ENCODE measurements around the gene SYNGR4.

The SYNGR4 gene

DNA sequence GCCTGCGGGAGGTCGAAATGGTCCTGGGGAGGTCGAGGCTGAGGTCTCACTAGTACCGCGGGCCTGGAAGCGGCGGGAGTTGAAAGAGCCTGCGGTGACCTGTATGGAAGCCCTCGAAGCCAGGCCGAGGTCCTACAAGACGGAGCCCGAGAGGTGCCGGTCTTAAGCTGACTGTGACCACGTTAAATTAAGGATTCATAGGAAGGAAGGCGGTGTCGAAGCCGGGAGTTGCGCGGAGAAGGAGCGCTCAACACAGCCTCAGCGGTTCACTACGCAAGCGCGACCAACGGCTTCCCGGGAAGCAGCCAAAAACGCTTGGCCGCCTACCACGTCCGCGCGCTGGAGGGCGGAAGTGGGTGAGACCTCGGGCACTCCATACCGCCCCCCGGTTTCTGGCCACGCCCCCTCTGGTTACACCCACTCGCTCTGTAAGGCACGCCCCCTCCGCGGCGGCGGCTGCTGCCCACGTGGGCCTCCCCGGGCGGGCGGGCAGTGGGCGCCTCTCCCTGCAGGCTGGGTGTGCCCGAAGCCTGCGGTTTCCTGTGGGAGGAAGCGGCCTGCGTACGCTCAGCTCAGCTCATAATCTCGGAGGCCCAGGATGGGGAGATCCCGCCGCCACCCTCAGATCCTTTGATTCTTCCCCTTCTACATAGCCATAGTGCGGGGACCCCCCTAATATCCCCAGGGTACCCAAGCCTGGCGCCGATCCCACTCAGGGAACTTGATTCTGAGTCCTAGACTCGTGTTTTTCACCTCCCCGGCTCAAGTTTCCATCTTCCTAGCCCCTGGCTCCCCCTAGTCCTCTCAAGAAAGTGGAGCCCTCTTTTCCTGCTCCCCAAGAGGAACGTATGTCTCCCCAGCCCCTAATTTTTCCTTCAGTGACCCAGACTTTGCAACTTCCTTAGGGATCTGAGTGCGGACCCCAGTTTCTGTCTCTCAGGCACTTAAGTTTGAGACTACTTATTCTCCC lies 42.3 kb upstream of the SYNGR4 start:
- CTCF ChIA-PET: no interaction called here
- no peak for TF ChIP-seq CTCF (conservative IDR thresholded peaks at IDR 0.05; ENCODE audit: low read depth)
- POLR2A ChIA-PET (ENCODE audit: low non-redundant PET): interaction anchor here (0.5 to 1.4 kb wide), 5 partner anchors 11 to 1428 kb away, joined by 3 to 13 read pairs (median 3); no protein-coding TSS in a partner anchor
- peak overlapping the region; percentile 99 for H3K27ac ChIP-seq
- DNase-seq (ENCODE audit: low spot score): peak; percentile 97

GRCh38 chr19:48325265-48325910 lies 38.8 kb upstream of the SYNGR4 start, which contains the start of gene EMP3:
Gene EMP3, plus strand, starts transcription at chr19:48325552. Its CDS starts 1,293 bp downstream, at chr19:48326845.
- H3K27ac ChIP-seq: peak within 1 kb of the TSS; percentile 98
- DNase-seq (ENCODE audit: low spot score): peak; percentile 62
- TF ChIP-seq CTCF (conservative IDR thresholded peaks at IDR 0.05; ENCODE audit: low read depth): no peak
- CTCF ChIA-PET: interaction anchor here (0.7 kb wide), 1 partner anchor 40 kb away, joined by 3 read pairs; no protein-coding TSS in a partner anchor
- POLR2A ChIA-PET (ENCODE audit: low non-redundant PET): no interaction called here

- ChIA-PET POLR2A (ENCODE audit: low non-redundant PET) (no interaction called here), CTCF (no interaction called here)
- H3K27ac ChIP-seq: peak overlapping the region; percentile 67
- TF ChIP-seq CTCF (conservative IDR thresholded peaks at IDR 0.05; ENCODE audit: low read depth): no peak
- DNase-seq (ENCODE audit: low spot score): peak; percentile 51
Observed at GRCh38 chr19:48329167-48329891, 34.8 kb upstream of the SYNGR4 start.

- no peak for TF ChIP-seq CTCF (conservative IDR thresholded peaks at IDR 0.05; ENCODE audit: low read depth)
- H3K27ac ChIP-seq: peak overlapping the region; percentile 97
- POLR2A ChIA-PET (ENCODE audit: low non-redundant PET): no interaction called here
Observed at GRCh38 chr19:48330012-48330681, 34.0 kb upstream of the SYNGR4 start.

GRCh38 chr19:48332351-48332661 lies 31.9 kb upstream of the SYNGR4 start:
- DNase-seq (ENCODE audit: low spot score): no peak
- TF ChIP-seq CTCF (conservative IDR thresholded peaks at IDR 0.05; ENCODE audit: low read depth): no peak
- ChIA-PET CTCF (interaction anchor here (0.6 to 2.2 kb wide), 4 partner anchors 12 to 157 kb away, joined by 3 to 17 read pairs (median 4); no protein-coding TSS in a partner anchor), POLR2A (ENCODE audit: low non-redundant PET) (interaction anchor here (0.6 to 0.9 kb wide), 3 partner anchors 11 to 51 kb away, joined by 3 to 4 read pairs (median 3); a partner anchor contains a TSS)
- H3K27ac ChIP-seq: peak overlapping the region; percentile 97

More at GRCh38 chr19:48330012-48330681, 34.0 kb upstream of the SYNGR4 start:
- DNase-seq (ENCODE audit: low spot score): no peak
- CTCF ChIA-PET: interaction anchor here (0.7 kb wide), 1 partner anchor 10 kb away, joined by 3 read pairs; no protein-coding TSS in a partner anchor
